ENCODE measurements around the gene PROC.

- TF ChIP-seq CTCF (IDR thresholded peaks at IDR 0.05) (no peak), POLR2A (IDR thresholded peaks at IDR 0.05) (no peak)
These were observed 33.8 kb downstream of the PROC start for GRCh38 chr2:127451981-127452380.
